Kidney capillary endothelial cell (primary cell): ENCODE data around the gene ACP4.
A peak's percentile ranks its signal among the peaks of the same experiment; 100 is the strongest.
"Not testable (repeated sequence)": the region's sequence is repeated elsewhere in the genome, so short reads cannot be mapped to it uniquely, and the experiment has no call there.

Source experiments
- DNase-seq: peaks from one replicate; pipeline ENCODE4 v3.0.0-alpha.2; 2018; ENCODE audit warnings: low spot score

The ACP4 gene

GRCh38 chr19:50797781-50798658 is 7.8 kb downstream of the ACP4 start:
- no peak for DNase-seq

GRCh38 chr19:50798659-50799546 is 8.7 kb downstream of the ACP4 start:
- DNase-seq = no peak

GRCh38 chr19:50799547-50799851 is 9.3 kb downstream of the ACP4 start:
- DNase-seq = no peak

- no peak for DNase-seq
Observed at GRCh38 chr19:50801107-50801506, 10.9 kb downstream of the ACP4 start.

- DNase-seq = no peak
Observed at GRCh38 chr19:50803633-50804419, 13.6 kb downstream of the ACP4 start.

- DNase-seq = peak; percentile 96
Observed at GRCh38 chr19:50804420-50805272, 14.4 kb downstream of the ACP4 start.

GRCh38 chr19:50808856-50809255 is 18.6 kb downstream of the ACP4 start:
- DNase-seq = no peak

- not testable (repeated sequence) for DNase-seq
Observed at GRCh38 chr19:50811622-50812238, 21.5 kb downstream of the ACP4 start.

- no peak for DNase-seq
Observed at GRCh38 chr19:50812474-50812873, 22.3 kb downstream of the ACP4 start.

- DNase-seq = no peak
Observed at GRCh38 chr19:50814883-50815282, 24.7 kb downstream of the ACP4 start.

GRCh38 chr19:50815439-50815838 is 25.2 kb downstream of the ACP4 start:
- no peak for DNase-seq

- DNase-seq = no peak
Observed at GRCh38 chr19:50817941-50818858, 28.0 kb downstream of the ACP4 start.

GRCh38 chr19:50818859-50819472 is 28.8 kb downstream of the ACP4 start:
- no peak for DNase-seq

GRCh38 chr19:50819636-50820035 is 29.4 kb downstream of the ACP4 start:
- DNase-seq = no peak

- DNase-seq = no peak
Observed at GRCh38 chr19:50820086-50820485, 29.9 kb downstream of the ACP4 start.

GRCh38 chr19:50820549-50821247 is 30.5 kb downstream of the ACP4 start:
- no peak for DNase-seq

- DNase-seq = no peak
Observed at GRCh38 chr19:50821248-50821612, 31.0 kb downstream of the ACP4 start.

- no peak for DNase-seq
Observed at GRCh38 chr19:50821622-50822021, 31.4 kb downstream of the ACP4 start.

- DNase-seq = no peak
Observed at GRCh38 chr19:50822661-50823208, 32.5 kb downstream of the ACP4 start.
